CD4-positive, alpha-beta T cell treated with Interleukin-1 beta for 1 hour (primary cell): ENCODE measurements around the gene ARHGAP32.

Source experiments
- DNase-seq, 2 donors: peaks; one replicate each; pipeline ENCODE4 v3.0.0-alpha.2; 2020 to 2022

ARHGAP32 gene

GRCh38 chr11:129192150-129192549, at the start of gene ARHGAP32:
TSS of gene ARHGAP32 (minus strand) at chr11:129192325. CDS start at chr11:129192198, 127 bp downstream.
- no peak for DNase-seq

GRCh38 chr11:129239207-129239606, 47.1 kb upstream of the ARHGAP32 start:
- no peak for DNase-seq

- no peak for DNase-seq
These were observed 45.9 kb upstream of the ARHGAP32 start for GRCh38 chr11:129237880-129238638.

GRCh38 chr11:129237456-129237855, 45.3 kb upstream of the ARHGAP32 start:
- no peak for DNase-seq

GRCh38 chr11:129236850-129237249, 44.7 kb upstream of the ARHGAP32 start:
- no peak for DNase-seq

- DNase-seq: no peak
These were observed 42.9 kb upstream of the ARHGAP32 start for GRCh38 chr11:129234978-129235377.

- DNase-seq: no peak
These were observed 37.9 kb upstream of the ARHGAP32 start for GRCh38 chr11:129230006-129230405.

GRCh38 chr11:129226207-129226798, 34.2 kb upstream of the ARHGAP32 start:
- DNase-seq: no peak

GRCh38 chr11:129225190-129225589, 33.1 kb upstream of the ARHGAP32 start:
- no peak for DNase-seq

- DNase-seq: no peak
These were observed 32.4 kb upstream of the ARHGAP32 start for GRCh38 chr11:129224538-129224937.

GRCh38 chr11:129223701-129224149, 31.6 kb upstream of the ARHGAP32 start:
- DNase-seq: no peak

- no peak for DNase-seq
These were observed 31.1 kb upstream of the ARHGAP32 start for GRCh38 chr11:129223260-129223659.

- no peak for DNase-seq
These were observed 30.0 kb upstream of the ARHGAP32 start for GRCh38 chr11:129222158-129222557.

GRCh38 chr11:129215506-129216245, 23.6 kb upstream of the ARHGAP32 start:
- no peak for DNase-seq

GRCh38 chr11:129214710-129215295, 22.7 kb upstream of the ARHGAP32 start:
- DNase-seq: no peak

- no peak for DNase-seq
These were observed 21.1 kb upstream of the ARHGAP32 start for GRCh38 chr11:129213261-129213660.

GRCh38 chr11:129211397-129211796, 19.3 kb upstream of the ARHGAP32 start:
- DNase-seq: no peak

- DNase-seq: no peak
These were observed 18.7 kb upstream of the ARHGAP32 start for GRCh38 chr11:129210831-129211181.

GRCh38 chr11:129209891-129210830, 18.0 kb upstream of the ARHGAP32 start:
- DNase-seq: no peak

GRCh38 chr11:129208863-129209262, 16.7 kb upstream of the ARHGAP32 start:
- DNase-seq: no peak

GRCh38 chr11:129204150-129204838, 12.2 kb upstream of the ARHGAP32 start:
- no peak for DNase-seq

GRCh38 chr11:129202646-129203045, 10.5 kb upstream of the ARHGAP32 start:
- no peak for DNase-seq
